ENCODE measurements around the gene NEURL1.

The NEURL1 gene

GRCh38 chr10:103449208-103450144, 44.0 kb upstream of the NEURL1 start:
- TF ChIP-seq, protein P1, sequence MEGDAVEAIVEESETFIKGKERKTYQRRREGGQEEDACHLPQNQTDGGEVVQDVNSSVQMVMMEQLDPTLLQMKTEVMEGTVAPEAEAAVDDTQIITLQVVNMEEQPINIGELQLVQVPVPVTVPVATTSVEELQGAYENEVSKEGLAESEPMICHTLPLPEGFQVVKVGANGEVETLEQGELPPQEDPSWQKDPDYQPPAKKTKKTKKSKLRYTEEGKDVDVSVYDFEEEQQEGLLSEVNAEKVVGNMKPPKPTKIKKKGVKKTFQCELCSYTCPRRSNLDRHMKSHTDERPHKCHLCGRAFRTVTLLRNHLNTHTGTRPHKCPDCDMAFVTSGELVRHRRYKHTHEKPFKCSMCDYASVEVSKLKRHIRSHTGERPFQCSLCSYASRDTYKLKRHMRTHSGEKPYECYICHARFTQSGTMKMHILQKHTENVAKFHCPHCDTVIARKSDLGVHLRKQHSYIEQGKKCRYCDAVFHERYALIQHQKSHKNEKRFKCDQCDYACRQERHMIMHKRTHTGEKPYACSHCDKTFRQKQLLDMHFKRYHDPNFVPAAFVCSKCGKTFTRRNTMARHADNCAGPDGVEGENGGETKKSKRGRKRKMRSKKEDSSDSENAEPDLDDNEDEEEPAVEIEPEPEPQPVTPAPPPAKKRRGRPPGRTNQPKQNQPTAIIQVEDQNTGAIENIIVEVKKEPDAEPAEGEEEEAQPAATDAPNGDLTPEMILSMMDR (IDR thresholded peaks at IDR 0.05; ENCODE audit: insufficient read depth, low read depth, low read length, missing control alignments) = no peak
- no peak overlapping the region for H3K4me3 ChIP-seq (ENCODE audit: low read depth, low read length)
- no peak for DNase-seq (ENCODE audit: low read depth)

DNA sequence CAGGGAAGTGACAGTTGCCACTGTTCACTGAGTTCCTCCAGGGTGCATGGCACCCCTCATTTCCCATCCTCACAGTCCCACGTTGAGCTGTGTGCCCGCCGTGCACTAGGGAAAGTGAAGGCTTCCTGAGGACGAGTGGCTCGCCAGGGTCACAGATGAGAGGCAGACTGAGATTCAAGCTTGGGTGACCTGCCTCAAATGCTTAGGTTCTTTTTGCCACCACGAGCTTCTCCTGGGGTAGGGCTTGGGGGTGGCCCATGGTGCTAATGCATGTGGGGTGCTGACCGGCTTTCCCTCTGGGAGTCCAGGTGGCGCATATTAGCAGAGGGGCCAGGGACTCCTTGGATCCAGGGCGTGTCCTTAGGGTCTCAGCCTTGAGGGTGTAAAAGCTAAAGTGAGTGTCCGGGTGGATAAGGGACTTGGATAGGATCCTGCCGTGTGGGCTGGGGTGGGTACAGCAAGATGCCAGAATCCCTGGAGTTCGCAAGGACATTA, 43.3 kb upstream of the NEURL1 start:
- DNase-seq (ENCODE audit: low read depth) = no peak
- TF ChIP-seq, protein P1 (IDR thresholded peaks at IDR 0.05; ENCODE audit: insufficient read depth, low read depth, low read length, missing control alignments) = no peak
- peak overlapping the region; percentile 86; the same call in 1 of the 2 replicates for H3K4me3 ChIP-seq (ENCODE audit: low read depth, low read length)

- H3K4me3 ChIP-seq (ENCODE audit: low read depth, low read length) = peak overlapping the region; percentile 86
- TF ChIP-seq, protein P1 (IDR thresholded peaks at IDR 0.05; ENCODE audit: insufficient read depth, low read depth, low read length, missing control alignments) = no peak
- DNase-seq (ENCODE audit: low read depth) = no peak
Measured at GRCh38 chr10:103451091-103451813, 42.3 kb upstream of the NEURL1 start.

DNA sequence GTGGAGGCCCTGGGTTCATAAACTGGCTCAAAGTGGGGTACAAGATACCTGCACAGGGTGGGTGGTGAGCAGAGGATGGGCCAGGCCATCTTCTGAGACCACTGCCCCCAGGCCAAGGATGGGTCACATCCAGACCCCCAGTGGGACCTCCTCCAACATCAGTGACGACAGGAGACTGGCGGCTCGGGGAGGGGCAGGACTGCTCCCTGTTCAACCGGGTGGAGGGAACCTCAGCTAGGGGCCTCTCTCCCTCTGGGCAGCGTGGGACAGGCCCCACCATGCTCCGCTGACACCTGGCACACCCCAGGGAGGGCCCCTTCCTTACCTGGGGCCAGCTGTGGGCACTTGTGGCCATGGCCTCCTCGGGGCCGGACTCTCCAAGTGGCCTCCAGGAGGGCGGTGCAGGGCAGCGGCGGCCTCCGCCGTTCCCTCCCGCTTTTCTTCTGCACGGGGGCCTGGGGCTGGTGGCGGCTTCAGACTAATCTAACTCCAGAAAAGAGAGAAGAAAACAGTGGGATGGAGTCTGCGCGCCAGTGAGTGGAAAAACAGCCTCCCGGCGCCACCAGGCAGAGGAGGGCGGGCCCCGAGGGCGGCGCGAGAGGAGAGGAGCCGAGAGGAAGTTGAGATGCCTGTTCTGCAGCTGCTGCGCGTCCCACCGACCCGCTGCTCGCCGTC, 41.5 kb upstream of the NEURL1 start, which contains the start of gene CALHM2:
Gene CALHM2, minus strand, starts transcription at position 540 of the 675 bp plus-strand sequence. CDS start 2,429 bp downstream, outside the sequence.
- TF ChIP-seq, protein P1 (IDR thresholded peaks at IDR 0.05; ENCODE audit: insufficient read depth, low read depth, low read length, missing control alignments) = no peak
- peak; percentile 67 for DNase-seq (ENCODE audit: low read depth)
- peak within 1 kb of the TSS; percentile 86 for H3K4me3 ChIP-seq (ENCODE audit: low read depth, low read length)

DNA sequence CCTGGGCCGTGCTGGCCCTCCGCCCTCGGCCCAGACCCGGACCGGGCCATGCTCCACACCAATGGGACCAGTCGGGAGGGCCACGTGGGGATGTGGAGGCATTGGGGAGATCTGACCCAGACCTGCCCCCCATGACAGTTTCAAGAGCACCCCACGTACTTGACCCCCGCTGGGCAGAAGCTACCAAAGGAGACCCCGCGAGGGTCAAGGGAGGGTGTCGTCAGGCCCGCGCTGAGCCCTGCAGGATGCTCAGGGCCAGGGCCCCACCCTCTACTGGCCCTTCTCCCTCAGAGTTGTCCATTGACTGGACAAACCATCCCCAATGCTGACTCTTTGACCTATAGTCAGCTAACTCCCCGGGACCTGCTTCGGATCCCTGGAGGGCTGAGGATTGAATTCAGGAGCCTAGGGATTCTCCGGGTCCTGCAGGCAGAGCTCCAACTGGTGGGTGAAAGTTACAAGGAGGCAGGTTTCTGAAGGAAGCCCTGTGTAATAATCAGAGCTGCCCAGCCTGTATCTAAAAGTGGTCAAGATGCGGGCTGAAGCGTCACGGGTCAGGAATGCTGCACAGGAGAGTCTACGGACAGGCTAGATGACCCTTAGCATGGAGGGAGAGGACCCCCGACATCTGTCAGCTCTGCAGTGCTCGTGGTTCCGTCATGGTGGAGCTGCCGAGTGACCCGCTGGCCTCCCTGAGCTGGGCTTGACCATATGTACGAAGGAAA, 40.8 kb upstream of the NEURL1 start:
- peak overlapping the region; percentile 86 for H3K4me3 ChIP-seq (ENCODE audit: low read depth, low read length)
- TF ChIP-seq, protein P1 (IDR thresholded peaks at IDR 0.05; ENCODE audit: insufficient read depth, low read depth, low read length, missing control alignments) = no peak
- no peak for DNase-seq (ENCODE audit: low read depth)

GRCh38 chr10:103454026-103454425, 39.5 kb upstream of the NEURL1 start:
- TF ChIP-seq, protein P1 (IDR thresholded peaks at IDR 0.05; ENCODE audit: insufficient read depth, low read depth, low read length, missing control alignments) = no peak
- no peak overlapping the region for H3K4me3 ChIP-seq (ENCODE audit: low read depth, low read length)
- no peak for DNase-seq (ENCODE audit: low read depth)
